Stimulated activated CD8-positive, alpha-beta memory T cell treated with anti-CD3 and anti-CD28 coated beads, Interleukin-15, amount 100 ng/mL, for 1 hour (primary cell): ENCODE measurements around the gene RBM11.

Experiments used
- DNase-seq: peaks from one replicate; pipeline ENCODE4 v3.0.0-alpha.2; 2020; ENCODE audit warnings: low read depth

Gene RBM11

DNA sequence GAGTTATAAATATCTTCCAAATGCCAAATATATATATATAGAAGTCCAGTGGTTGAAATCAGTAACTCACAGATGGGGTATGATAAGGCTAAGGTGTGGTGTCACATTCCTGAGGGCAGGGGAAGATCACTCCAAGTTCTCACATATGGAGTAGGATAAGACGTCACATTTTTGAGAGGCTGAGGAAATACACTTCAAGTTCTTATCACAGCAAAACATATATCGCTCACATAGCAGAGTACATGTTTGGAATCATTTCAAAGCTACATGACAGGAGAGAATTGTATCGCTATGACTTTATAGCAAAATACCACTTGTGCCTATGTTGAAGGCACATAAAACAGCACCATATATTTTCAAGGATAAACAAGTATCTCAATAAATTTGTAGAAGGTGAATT, 55.1 kb downstream of the RBM11 start:
- DNase-seq = no peak

DNA sequence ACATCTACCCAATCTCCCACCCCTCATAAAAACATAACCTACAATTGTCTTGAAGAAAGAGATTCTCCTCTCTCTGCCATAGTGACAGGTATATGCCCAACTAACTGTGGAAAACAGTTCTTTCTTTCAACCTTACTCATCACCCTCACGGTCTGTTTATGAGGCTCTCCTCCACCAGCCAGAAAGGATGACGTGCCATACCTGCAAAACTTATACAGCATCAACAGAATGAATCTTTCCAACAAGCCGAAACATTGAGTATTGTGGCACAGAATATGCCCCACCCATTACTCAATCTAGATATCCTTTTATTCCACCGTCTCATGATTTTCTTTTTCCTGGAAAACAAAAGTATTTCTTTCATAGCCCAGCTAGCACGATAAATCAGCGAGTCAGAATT, 55.7 kb downstream of the RBM11 start:
- no peak for DNase-seq

DNA sequence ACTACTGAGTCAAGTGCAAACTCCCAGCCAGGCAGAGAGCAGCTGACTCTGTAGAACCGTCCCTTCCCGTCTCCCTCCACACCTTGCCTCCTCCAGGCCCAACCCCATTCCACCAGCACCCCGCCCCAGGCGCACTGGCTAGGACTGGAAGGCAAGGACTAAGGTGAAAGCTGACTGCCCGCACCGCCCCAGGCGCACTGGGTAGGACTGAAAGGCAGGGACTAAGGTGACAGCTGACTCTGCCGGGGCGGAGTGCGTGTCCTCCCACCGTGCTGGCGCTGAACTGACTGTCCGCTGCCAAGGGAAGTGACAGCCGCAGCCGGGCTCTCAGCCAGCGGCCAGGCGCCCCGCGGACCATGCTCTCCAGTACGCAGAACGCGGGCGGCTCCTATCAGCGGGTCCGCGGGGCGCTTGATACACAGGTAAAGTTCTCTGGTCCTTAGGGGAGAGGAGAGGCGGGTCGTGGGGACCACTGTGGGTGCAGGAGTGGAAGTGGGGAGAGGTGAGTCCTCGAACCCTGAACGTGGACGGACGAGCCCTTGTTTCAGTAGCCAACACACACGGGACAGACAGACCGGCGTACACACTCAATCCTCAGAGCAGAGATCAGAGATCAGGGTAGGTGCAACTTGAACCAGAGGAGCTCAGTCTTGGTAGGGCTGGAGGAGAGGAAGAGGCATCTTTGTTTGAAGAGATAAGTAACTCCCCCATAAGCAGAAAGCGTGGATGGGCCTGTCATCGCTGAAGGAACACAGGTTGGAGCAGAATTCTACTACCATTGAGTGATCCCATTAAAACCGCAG, 58.0 kb downstream of the RBM11 start:
- no peak for DNase-seq

DNA sequence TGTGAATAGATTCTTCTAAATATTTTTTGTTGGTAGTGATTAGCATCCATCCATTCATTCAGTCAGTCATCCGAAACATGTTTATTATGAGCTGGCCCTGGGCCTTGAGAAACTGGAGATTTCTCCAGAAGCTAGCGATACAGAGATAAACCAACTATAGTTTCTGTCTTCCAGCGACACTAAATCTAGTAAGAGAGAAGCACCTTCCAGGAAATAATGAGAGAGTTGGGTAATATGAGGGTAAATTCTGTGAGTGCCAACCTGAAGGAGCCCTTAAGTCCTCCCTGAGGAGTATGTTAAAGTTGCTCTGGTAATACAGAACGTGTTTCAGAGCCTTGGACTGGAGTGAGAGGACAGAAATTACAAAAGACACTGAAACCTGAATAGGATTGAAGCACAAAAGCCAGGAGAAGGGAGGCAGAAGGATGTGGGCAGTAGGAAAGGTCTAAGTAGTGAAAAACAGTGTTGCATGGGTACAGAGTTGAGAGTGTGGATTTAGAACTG, 59.8 kb downstream of the RBM11 start:
- DNase-seq = no peak
